Erythroblast (primary cell): ENCODE measurements around the gene KLHL2.

Experiments
- DNase-seq, 2 experiments: peaks; one replicate each; lab custom pipeline; 2025; lab: John Stamatoyannopoulos, UW
- GATA1 ChIP-seq: IDR thresholded peaks from 2 replicates; pipeline ENCODE4 v1.6.1; 2011; ENCODE audit warnings: low read depth, mild to moderate bottlenecking, control low read depth, low read length, moderate library complexity
- POLR2A ChIP-seq: IDR thresholded peaks from 2 replicates; pipeline ENCODE4 v1.6.1; 2011; ENCODE audit warnings: mild to moderate bottlenecking, low read length

Gene KLHL2

GRCh38 chr4:165191348-165191656, 16.1 kb upstream of the KLHL2 start:
- TF ChIP-seq GATA1 (no peak), POLR2A (no peak)

DNA sequence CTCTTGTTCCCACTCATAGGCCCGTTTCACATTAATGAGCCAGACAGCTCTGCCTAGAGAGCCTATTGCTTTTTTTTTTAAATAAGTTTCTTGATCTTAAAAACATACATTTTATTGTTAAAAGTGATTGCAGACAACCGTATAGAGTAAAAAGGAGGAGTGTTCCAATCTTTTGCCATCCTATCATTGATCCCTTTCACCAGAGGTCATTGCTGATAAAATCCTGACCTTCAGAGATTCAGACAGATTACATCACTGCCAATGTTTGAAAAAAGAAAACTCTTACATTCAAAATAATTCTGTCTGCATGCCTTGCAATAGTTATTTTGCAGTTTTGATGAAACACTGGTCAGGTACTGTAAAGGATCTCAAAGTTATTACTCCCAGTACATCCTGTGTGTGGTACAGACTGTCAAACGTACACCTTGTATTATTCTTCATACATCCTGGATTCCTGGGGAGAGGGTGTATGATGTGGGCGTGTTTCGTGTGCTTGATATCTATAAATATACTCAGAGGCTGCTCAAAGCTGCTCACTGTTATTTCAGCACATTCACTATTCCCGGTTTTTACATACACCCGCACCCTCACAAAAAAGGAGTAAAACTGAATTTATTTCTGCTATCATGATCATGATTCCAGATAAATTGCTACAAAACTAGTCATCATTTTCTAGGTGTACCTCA, 15.4 kb upstream of the KLHL2 start:
- no peak for DNase-seq
- TF ChIP-seq POLR2A (no peak), GATA1 (no peak)

More at GRCh38 chr4:165191348-165191656, 16.1 kb upstream of the KLHL2 start:
- DNase-seq = no peak

- DNase-seq = no peak
Measured at GRCh38 chr4:165192500-165192898, 14.9 kb upstream of the KLHL2 start.

DNA sequence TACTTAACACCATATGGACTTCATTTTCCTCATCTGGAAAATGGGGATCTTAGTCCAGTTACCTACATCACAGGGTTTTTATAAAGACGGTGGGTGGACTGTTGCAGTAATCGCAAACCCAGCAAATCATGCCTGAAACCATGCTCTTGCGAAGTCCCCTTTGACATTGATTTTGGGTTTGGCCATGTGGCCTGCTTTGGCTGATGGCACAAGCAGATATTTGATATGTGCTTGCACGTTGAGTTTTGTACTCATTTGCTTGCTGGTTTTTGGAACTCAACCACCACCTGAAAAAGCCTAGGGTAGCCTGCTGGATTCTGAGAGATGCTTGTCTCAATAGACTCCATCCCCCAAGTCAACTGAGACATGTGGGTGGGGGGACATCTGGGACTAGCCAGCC, 14.4 kb upstream of the KLHL2 start:
- DNase-seq = no peak
- TF ChIP-seq GATA1 = no peak
- no peak for TF ChIP-seq POLR2A

More at GRCh38 chr4:165192500-165192898, 14.9 kb upstream of the KLHL2 start:
- TF ChIP-seq GATA1 (no peak), POLR2A (no peak)

DNA sequence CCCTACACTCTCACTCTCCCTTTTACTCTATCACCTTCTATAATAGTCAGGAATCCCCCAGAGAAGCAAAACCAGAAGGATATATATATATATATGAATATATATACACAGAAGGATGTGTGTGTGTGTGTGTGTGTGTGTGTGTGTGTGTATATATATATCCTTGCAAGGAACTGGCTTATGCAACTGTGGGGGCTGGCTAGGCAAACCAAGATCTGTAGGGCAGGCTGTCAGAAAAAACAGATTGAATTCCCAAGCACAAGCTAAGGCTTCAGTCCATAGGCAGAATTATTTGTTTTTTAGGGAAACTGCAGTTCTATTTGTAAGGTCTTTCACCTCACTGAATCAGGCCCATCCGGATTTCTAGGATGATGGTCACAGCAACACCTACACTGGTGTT, 13.0 kb upstream of the KLHL2 start:
- TF ChIP-seq POLR2A (no peak), GATA1 (no peak)
- no peak for DNase-seq

DNA sequence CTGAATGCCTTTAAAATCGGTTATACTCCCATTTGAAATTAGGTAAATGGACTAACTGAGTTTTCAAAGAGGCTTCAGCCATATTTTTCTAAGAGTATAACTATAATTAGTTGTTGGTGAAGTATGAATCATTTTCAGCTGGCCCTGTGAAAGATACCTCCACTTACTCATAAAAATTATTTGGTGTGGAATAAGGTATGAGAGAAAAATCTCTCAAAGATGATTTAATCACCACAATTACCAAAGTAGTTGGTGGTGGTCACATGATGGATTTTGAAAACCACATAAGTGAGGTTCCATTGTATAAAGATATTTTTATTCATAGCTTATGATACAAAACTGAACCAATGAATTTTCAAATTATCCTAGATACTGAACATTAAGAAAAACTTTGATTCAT, 9.0 kb upstream of the KLHL2 start:
- DNase-seq = no peak
- TF ChIP-seq GATA1 (no peak), POLR2A (no peak)

GRCh38 chr4:165199286-165199685, 8.1 kb upstream of the KLHL2 start:
- TF ChIP-seq POLR2A (no peak), GATA1 (no peak)
- no peak for DNase-seq

GRCh38 chr4:165199722-165200121, 7.6 kb upstream of the KLHL2 start:
- no peak for DNase-seq
- TF ChIP-seq GATA1 (no peak), POLR2A (no peak)

DNA sequence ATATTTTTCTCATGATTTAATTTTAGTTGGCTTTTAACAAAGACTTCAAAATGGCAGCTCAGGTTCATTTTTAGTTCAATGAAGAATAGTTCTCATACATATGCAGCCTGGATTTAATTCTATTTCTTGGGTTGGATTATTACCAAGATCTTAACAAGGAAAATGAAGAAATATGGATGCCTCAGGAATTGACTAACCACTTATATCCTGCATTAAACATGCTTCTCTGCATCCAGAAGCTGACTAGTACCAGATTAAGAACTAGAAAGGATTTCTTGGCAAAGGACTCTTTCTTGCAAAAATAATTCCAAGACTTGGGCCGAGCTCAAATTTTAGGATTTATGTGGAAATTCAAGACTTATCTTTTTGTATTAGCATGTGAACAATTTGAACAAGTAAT, 5.6 kb upstream of the KLHL2 start:
- TF ChIP-seq GATA1 (no peak), POLR2A (no peak)
- no peak for DNase-seq

DNA sequence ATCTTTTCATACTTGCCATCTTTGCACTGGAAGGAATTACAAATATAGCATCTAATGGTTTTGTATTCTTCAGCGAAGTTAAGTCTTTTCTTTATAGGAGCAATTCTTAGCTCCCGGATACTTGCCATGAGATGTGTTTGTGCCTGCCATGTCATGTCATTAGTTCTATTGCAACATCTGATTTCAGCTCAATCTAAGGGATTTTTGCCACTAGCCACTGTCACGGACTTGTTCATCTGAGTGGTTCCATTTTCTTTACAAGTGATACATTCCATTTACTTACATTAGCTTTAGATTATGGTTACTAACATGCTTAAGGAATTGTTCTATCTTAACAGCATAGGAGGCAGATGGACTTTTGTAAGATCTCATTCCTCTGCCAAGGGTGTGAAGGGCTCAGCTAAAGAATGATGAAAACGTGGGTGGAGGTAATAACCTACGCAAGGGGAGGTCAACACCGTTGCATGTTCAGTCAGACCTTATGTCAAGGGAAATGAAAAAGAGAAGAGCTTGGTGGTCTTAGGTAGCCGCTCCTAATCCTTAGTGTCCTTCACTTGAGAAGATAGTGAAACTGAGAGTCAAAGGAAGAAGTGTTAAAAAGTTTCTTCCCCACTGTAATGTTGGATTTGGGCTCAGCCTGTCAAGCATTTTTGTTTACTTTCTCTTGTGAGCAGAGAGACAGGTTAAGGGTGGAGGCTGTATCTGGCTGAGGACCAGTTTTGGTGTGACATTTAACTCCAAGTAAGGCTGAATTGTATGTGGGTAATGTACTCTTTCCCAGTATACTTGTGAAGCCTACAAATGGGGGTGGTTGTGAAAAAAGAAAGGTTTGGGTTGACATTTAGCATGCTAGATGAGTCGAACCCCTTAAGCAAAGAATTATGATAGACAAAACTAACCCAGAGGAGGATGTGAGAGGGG, 3.6 kb upstream of the KLHL2 start:
- TF ChIP-seq GATA1 = no peak
- no peak for TF ChIP-seq POLR2A
- no peak for DNase-seq

- no peak for DNase-seq
- TF ChIP-seq GATA1 (no peak), POLR2A (no peak)
Measured at GRCh38 chr4:165204462-165204830, 2.9 kb upstream of the KLHL2 start.

DNA sequence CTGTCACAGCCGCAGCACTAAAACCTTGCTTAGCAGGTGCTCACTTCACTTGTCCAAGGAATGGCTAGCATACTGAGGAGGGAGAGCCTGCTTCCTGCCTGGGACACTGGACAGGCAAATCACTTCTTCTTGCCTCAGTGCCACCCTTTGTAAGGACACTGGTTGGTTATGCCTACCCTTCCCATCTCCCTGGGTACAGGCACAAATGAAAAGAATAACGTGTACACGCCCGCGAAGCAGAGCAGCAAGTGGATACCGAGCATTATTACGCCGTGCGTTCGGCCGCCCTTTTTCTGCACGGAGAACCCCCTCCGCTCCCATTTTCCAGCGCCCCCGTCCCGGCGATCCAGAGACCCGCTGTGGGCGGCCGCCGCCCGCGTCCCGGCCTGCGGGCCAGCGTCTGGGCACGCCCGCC, 338 bp upstream of the KLHL2 start:
- TF ChIP-seq POLR2A = no peak
- no peak for TF ChIP-seq GATA1
- peak; percentile 45 to 61 for DNase-seq

GRCh38 chr4:165208221-165208652, 876 bp downstream of the KLHL2 start:
- no peak for DNase-seq

DNA sequence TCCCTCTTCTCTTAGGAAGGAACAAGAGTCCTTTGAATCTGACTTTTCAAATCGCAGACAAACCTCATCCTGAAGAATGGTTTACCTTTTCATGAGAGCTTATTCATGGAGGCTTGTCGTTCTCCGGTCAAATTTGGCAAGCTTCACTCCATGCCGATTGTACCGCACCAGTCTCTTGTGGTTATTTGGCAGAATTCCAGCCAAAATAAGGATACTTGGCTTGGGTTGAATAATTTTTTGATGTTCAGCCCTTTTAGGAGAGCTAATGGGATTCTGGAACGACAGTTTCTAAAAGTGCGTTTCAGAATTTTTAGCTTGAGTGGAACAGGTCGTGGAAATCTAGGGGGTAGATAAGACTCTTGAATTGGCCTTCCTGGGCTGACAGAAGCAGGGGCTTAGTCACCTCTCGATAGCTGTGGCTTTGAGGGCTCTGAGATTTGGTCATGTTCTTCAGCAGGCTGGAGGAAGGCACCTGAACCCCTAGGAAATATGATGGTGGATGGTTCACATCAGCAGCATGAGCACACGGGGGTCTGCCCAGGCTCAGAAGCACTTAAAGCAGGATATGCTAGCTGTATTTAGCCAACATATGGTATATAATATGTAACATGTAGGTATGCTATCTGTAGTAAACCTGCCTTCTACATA, 1.5 kb downstream of the KLHL2 start:
- TF ChIP-seq GATA1 (no peak), POLR2A (no peak)

More at GRCh38 chr4:165208221-165208652, 876 bp downstream of the KLHL2 start:
- TF ChIP-seq POLR2A (no peak), GATA1 (no peak)

More for the DNA sequence above, 1.5 kb downstream of the KLHL2 start:
- peak; percentile 2 to 16 for DNase-seq
